Measurements from ENCODE around the gene CRAT. TPM values are rescaled to one million over a fixed set of nuclear protein-coding genes. Genes with fewer than 3 reads are reported as not detected.
"Not testable (repeated sequence)": the region's sequence is repeated elsewhere in the genome, so short reads cannot be mapped to it uniquely, and the experiment has no call there.

Gene CRAT
- total RNA-seq, 1 donor from 2014 or later: 37.4 TPM

GRCh38 chr9:129139993-129140396 is 29.4 kb upstream of the CRAT start:
- ATAC-seq: peak; percentile 88
- intact Hi-C loops (cut with DNase I): loop anchor here (5.0 to 10.0 kb wide), 2 partner anchors 345 to 482 kb away; partner anchors contain the start of gene C9orf50
- peak; percentile 93 for DNase-seq (ENCODE audit: low spot score)

- intact Hi-C loops (cut with DNase I): loop anchor here (5.0 kb wide), 1 partner anchor 483 kb away; the partner anchor contains the start of gene C9orf50
- peak; percentile 88 for DNase-seq (ENCODE audit: low spot score)
- peak; percentile 72 for ATAC-seq
Measured at GRCh38 chr9:129139233-129139992, 28.8 kb upstream of the CRAT start.

- peak; percentile 23 for ATAC-seq
- DNase-seq (ENCODE audit: low spot score): peak; percentile 82
- intact Hi-C loops (cut with DNase I): loop anchor here (5.0 kb wide), 1 partner anchor 484 kb away; the partner anchor contains the start of gene C9orf50
Measured at GRCh38 chr9:129138476-129139232, 28.1 kb upstream of the CRAT start.

GRCh38 chr9:129138144-129138462 is 27.5 kb upstream of the CRAT start:
- DNase-seq (ENCODE audit: low spot score) (no peak), ATAC-seq (no peak)
- intact Hi-C loops (cut with DNase I): loop anchor here (5.0 kb wide), 1 partner anchor 484 kb away; the partner anchor contains the start of gene C9orf50

- intact Hi-C loops (cut with DNase I): loop anchor here (5.0 kb wide), 1 partner anchor 485 kb away; the partner anchor contains the start of gene C9orf50
- ATAC-seq: no peak
- peak; percentile 65 for DNase-seq (ENCODE audit: low spot score)
Measured at GRCh38 chr9:129137292-129138143, 26.9 kb upstream of the CRAT start.

- DNase-seq (ENCODE audit: low spot score): peak; percentile 57
- intact Hi-C loops (cut with DNase I): loop anchor here (5.0 kb wide), 1 partner anchor 486 kb away; the partner anchor contains the start of gene C9orf50
- ATAC-seq: no peak
Measured at GRCh38 chr9:129136446-129137035, 25.9 kb upstream of the CRAT start.

- peak; percentile 52 for DNase-seq (ENCODE audit: low spot score)
- intact Hi-C loops (cut with DNase I): loop anchor here (5.0 kb wide), 1 partner anchor 487 kb away; the partner anchor contains the start of gene C9orf50
- no peak for ATAC-seq
Measured at GRCh38 chr9:129135476-129135875, 24.9 kb upstream of the CRAT start.

- intact Hi-C loops (cut with DNase I): no loop called here
- DNase-seq (ENCODE audit: low spot score) (peak; percentile 57), ATAC-seq (no peak)
Measured at GRCh38 chr9:129133082-129133481, 22.5 kb upstream of the CRAT start.

GRCh38 chr9:129131300-129132145 is 20.9 kb upstream of the CRAT start:
- DNase-seq (ENCODE audit: low spot score): peak; percentile 91
- peak; percentile 90 for ATAC-seq
- intact Hi-C loops (cut with DNase I): no loop called here

- DNase-seq (ENCODE audit: low spot score) (no peak), ATAC-seq (no peak)
- intact Hi-C loops (cut with DNase I): no loop called here
Measured at GRCh38 chr9:129130791-129131190, 20.2 kb upstream of the CRAT start.

- ATAC-seq; intact Hi-C loops (cut with DNase I); DNase-seq (ENCODE audit: low spot score): not testable (repeated sequence)
Measured at GRCh38 chr9:129130271-129130670, 19.7 kb upstream of the CRAT start.

GRCh38 chr9:129128689-129129088 is 18.1 kb upstream of the CRAT start:
- intact Hi-C loops (cut with DNase I): no loop called here
- DNase-seq (ENCODE audit: low spot score) (no peak), ATAC-seq (no peak)

- ATAC-seq: no peak
- no peak for DNase-seq (ENCODE audit: low spot score)
- intact Hi-C loops (cut with DNase I): no loop called here
Measured at GRCh38 chr9:129126749-129127618, 16.4 kb upstream of the CRAT start.

- intact Hi-C loops (cut with DNase I): no loop called here
- ATAC-seq (peak; percentile 43), DNase-seq (ENCODE audit: low spot score) (no peak)
Measured at GRCh38 chr9:129125478-129125877, 14.9 kb upstream of the CRAT start.

- intact Hi-C loops (cut with DNase I): no loop called here
- ATAC-seq: no peak
Measured at GRCh38 chr9:129124506-129125069, 14.0 kb upstream of the CRAT start.

GRCh38 chr9:129122976-129123375 is 12.4 kb upstream of the CRAT start:
- DNase-seq (ENCODE audit: low spot score); intact Hi-C loops (cut with DNase I); ATAC-seq: not testable (repeated sequence)

More at GRCh38 chr9:129124506-129125069, 14.0 kb upstream of the CRAT start:
- no peak for DNase-seq (ENCODE audit: low spot score)
